ENCODE data around the gene NUDT13.

Gene NUDT13

DNA sequence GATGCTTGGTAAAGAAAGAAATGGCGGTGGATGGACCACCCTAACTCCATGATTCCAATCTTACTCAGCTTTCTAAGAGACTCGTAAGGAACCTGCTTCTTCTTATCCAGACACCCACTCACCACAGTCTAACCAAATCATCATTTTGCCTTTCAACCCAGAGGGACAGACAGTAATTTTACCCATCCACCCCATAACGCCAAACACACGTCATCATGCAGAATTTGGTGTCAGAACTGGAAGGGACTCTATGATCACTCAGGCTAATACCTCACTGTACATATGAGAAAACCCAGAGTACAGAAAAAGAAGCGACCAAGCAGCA, 57.2 kb downstream of the NUDT13 start:
- Histone ChIP-seq H3K27me3 (replicated peaks; ENCODE audit: control insufficient read depth, insufficient read depth, low read length) (no peaks in the 10 kb centered on the region), H3K4me3 (ENCODE audit: low read length) (peak overlapping the region; percentile 99), H3K4me1 (ENCODE audit: control insufficient read depth, insufficient read depth, low read length) (peaks cover 36% of the 10 kb centered on the region), H3K36me3 (ENCODE audit: control insufficient read depth, insufficient read depth, low read length, severe bottlenecking) (peaks cover 14% of the 10 kb centered on the region), H3K9ac (ENCODE audit: low read length) (peak overlapping the region; percentile 99), H3K9me3 (ENCODE audit: control insufficient read depth, low read length) (no peaks in the 10 kb centered on the region)
- peak; percentile 58 for DNase-seq (ENCODE audit: low read depth)

DNA sequence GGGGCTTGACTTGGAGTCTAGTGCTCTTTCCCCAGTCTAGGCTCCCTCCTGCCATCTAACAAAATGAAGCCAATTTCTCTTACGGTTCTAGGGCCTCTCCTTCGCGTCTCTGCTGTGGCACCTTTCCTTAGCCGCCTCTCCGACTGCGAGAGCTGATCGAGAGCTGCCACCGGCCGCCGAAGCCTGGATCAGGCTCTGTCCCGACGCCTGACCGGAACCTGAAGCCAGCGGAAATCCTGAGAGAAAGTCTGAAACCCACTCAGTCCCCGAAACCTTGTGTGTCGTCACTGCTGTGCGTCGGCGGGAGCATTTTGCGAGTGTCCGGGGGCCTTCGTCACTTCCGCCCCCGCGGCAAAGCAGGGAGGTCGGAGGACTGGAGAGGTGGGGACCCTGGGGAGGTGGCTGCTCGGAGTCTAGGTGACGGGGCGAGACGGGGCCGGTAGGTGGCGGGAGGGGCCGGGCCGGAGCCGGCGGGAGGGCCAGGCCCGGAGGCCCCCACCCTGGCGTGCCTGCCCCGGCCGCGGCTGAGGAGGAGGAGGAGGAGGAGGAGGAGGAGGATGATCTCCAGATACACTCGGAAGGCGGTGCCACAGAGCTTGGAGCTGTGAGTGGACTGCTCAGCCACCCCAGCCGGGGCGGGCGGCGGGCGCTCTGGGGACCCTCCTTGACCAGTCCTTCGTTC, 57.7 kb downstream of the NUDT13 start, which contains the start of the genes ECD and FAM149B1:
ECD (minus strand) TSS at position 226 of the 682 bp plus-strand sequence. CDS start 4,071 bp downstream, outside the sequence.
FAM149B1 (plus strand) TSS at position 337 of the 682 bp plus-strand sequence; CDS start at position 558, 221 bp downstream.
- Histone ChIP-seq H3K9ac (ENCODE audit: low read length) (peak within 1 kb of the TSS; percentile 99), H3K36me3 (ENCODE audit: control insufficient read depth, insufficient read depth, low read length, severe bottlenecking) (peaks cover 9% of the 10 kb centered on the region), H3K4me3 (ENCODE audit: low read length) (peak within 1 kb of the TSS; percentile 99), H3K9me3 (ENCODE audit: control insufficient read depth, low read length) (no peaks in the 10 kb centered on the region), H3K4me1 (ENCODE audit: control insufficient read depth, insufficient read depth, low read length) (peaks cover 31% of the 10 kb centered on the region), H3K27me3 (replicated peaks; ENCODE audit: control insufficient read depth, insufficient read depth, low read length) (no peaks in the 10 kb centered on the region)
- DNase-seq (ENCODE audit: low read depth), result peak; percentile 99

DNA sequence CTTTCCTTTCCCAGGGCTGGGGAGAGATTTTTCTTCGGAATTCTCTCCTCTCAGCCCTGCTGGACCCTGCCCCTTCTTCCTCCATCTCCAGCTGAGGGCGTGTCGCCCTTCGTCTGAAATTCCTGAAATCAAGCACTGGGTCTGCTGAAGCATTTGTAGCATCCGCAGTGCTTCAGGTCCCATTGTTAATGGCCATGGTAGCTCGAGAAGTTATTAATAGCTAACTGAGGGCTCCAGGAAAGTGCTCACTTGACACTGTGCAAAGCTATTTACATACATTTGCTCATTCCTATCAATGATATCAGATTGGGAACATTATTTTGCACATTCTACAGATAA, 58.2 kb downstream of the NUDT13 start:
- H3K4me1 ChIP-seq (ENCODE audit: control insufficient read depth, insufficient read depth, low read length), result peaks cover 26% of the 10 kb centered on the region
- peak overlapping the region; percentile 99 for H3K4me3 ChIP-seq (ENCODE audit: low read length)
- peaks cover 4% of the 10 kb centered on the region for H3K36me3 ChIP-seq (ENCODE audit: control insufficient read depth, insufficient read depth, low read length, severe bottlenecking)
- no peak for DNase-seq (ENCODE audit: low read depth)
- no peaks in the 10 kb centered on the region for H3K9me3 ChIP-seq (ENCODE audit: control insufficient read depth, low read length)
- H3K27me3 ChIP-seq (replicated peaks; ENCODE audit: control insufficient read depth, insufficient read depth, low read length), result no peaks in the 10 kb centered on the region
- H3K9ac ChIP-seq (ENCODE audit: low read length), result peak overlapping the region; percentile 99

DNA sequence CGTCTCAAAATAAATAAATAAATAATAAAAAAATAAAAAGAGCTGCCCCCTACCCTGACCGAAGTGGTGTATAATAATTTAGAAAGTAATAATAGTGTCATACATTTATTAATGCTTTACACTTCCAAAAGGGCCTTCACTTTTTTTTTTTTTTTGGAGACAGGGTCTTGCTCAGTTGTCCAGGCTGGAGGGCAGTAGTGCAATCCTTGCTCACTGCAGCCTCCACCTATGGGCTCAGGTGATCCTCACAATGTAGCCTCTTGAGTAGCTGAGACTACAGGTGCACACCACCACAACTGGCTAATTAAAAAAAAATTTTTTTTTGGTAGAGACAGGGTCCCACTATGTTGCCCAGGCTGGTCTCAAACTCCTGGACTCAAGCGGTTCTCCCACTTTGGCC, 59.1 kb downstream of the NUDT13 start:
- no peaks in the 10 kb centered on the region for H3K27me3 ChIP-seq (replicated peaks; ENCODE audit: control insufficient read depth, insufficient read depth, low read length)
- H3K9ac ChIP-seq (ENCODE audit: low read length), result no peak overlapping the region
- H3K9me3 ChIP-seq (ENCODE audit: control insufficient read depth, low read length), result no peaks in the 10 kb centered on the region
- no peak for DNase-seq (ENCODE audit: low read depth)
- no peaks in the 10 kb centered on the region for H3K36me3 ChIP-seq (ENCODE audit: control insufficient read depth, insufficient read depth, low read length, severe bottlenecking)
- peaks cover 22% of the 10 kb centered on the region for H3K4me1 ChIP-seq (ENCODE audit: control insufficient read depth, insufficient read depth, low read length)
- H3K4me3 ChIP-seq (ENCODE audit: low read length), result peak overlapping the region; percentile 99

DNA sequence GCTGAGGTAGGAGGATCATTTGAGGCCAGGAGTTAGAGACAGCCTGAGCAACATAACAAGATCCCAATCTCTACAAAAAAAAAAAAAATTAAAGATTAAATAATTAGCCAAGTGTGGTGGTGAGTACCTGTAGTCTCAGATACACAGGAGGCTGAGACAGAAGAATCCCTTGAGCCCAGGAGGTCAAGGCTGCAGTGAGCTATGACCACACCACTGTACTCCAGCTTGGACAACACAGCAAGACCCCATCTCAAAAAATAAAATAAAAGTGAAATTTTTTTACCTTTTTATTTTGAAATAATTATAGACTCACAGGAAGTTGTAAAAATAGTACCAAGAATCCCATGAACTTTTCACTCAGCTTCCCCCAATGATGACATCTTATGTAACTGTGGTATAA, 62.6 kb downstream of the NUDT13 start:
- H3K4me3 ChIP-seq (ENCODE audit: low read length), result no peak overlapping the region
- H3K4me1 ChIP-seq (ENCODE audit: control insufficient read depth, insufficient read depth, low read length), result peaks cover 7% of the 10 kb centered on the region
- H3K9me3 ChIP-seq (ENCODE audit: control insufficient read depth, low read length), result no peaks in the 10 kb centered on the region
- no peaks in the 10 kb centered on the region for H3K27me3 ChIP-seq (replicated peaks; ENCODE audit: control insufficient read depth, insufficient read depth, low read length)
- no peak for DNase-seq (ENCODE audit: low read depth)
- no peak overlapping the region for H3K9ac ChIP-seq (ENCODE audit: low read length)
- H3K36me3 ChIP-seq (ENCODE audit: control insufficient read depth, insufficient read depth, low read length, severe bottlenecking), result peaks cover 24% of the 10 kb centered on the region

DNA sequence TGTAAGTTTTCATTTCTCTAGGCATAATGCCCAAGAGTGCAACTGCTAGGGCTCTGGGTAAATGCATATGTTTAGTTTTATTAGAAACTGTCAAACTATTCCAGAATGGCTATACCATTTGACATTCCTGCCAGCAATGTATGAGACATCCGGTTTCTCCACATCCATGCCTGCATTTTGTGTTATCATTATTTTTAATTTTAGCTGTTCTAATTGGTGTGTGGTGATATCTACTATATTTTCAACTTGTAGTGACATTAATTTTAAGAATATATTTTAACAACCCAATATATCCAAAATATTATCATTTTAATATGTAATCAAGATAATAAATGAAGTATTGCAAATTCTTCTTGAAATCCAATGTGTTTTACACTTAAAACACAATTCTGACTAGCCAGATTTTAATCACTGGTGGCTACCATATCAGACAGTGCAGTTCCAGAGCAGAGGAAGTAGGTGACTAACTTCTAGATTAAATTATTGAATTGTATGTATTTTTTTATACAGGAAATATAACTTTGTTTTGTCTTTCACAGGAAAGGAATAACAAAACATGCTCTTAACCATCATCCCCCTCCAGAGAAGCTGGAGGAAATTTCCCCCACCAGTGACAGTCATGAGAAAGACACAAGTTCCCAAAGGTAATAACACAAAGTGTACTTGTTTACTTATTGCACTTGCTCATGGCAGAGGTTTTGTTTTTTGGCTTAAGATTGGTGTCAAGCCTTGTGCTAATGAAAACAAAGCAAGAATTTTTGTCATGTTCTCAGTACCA, 64.1 kb downstream of the NUDT13 start:
- no peak for DNase-seq (ENCODE audit: low read depth)
- Histone ChIP-seq H3K27me3 (replicated peaks; ENCODE audit: control insufficient read depth, insufficient read depth, low read length) (no peaks in the 10 kb centered on the region), H3K9me3 (ENCODE audit: control insufficient read depth, low read length) (no peaks in the 10 kb centered on the region), H3K36me3 (ENCODE audit: control insufficient read depth, insufficient read depth, low read length, severe bottlenecking) (peaks cover 32% of the 10 kb centered on the region), H3K4me1 (ENCODE audit: control insufficient read depth, insufficient read depth, low read length) (no peaks in the 10 kb centered on the region), H3K9ac (ENCODE audit: low read length) (no peak overlapping the region), H3K4me3 (ENCODE audit: low read length) (no peak overlapping the region)
